Heart left ventricle (tissue), 16 donors: ENCODE measurements around the gene CPA3. TPM values are rescaled to one million over a fixed set of nuclear protein-coding genes. Genes with fewer than 3 reads are reported as not detected.

Source experiments
- ATAC-seq, 4 donors: fragments of 200-7000 bp; cut with Tn5 transposase; one replicate each; pipeline ENCODE4 v1.9.1; 2020 to 2022; ENCODE audit warnings: moderate library complexity in 4 of 4, mild to moderate bottlenecking in 3 of 4, moderate number of reproducible peaks in 1 of 4
- DNase-seq, 5 donors: peaks; one replicate each; pipeline ENCODE4 v3.0.0-alpha.2; 2020
- H3K27ac ChIP-seq, 12 donors: fragments of 200-600 bp; sonication (generic) in 4 of 12; one replicate each; pipeline versions ENCODE4 v1.5.0 to v1.8.0; 2016 to 2022; ENCODE audit warnings: mild to moderate bottlenecking in 2 of 12
- H3K27me3 ChIP-seq, 9 donors: fragments of 200-600 bp; sonication (generic) in 2 of 9; one replicate each; pipeline versions ENCODE4 v1.5.1 to v1.8.0; 2016 to 2022; ENCODE audit warnings: mild to moderate bottlenecking in 3 of 9
- H3K36me3 ChIP-seq, 9 donors: fragments of 200-600 bp; sonication (generic) in 2 of 9; one replicate each; pipeline versions ENCODE4 v1.5.0 to v1.8.0; 2018 to 2022; ENCODE audit warnings: mild to moderate bottlenecking in 2 of 9
- H3K4me1 ChIP-seq, 12 donors: fragments of 200-600 bp; sonication (generic) in 4 of 12; one replicate each; pipeline versions ENCODE4 v1.5.0 to v1.8.0; 2016 to 2022; ENCODE audit warnings: mild to moderate bottlenecking in 3 of 12
- H3K4me3 ChIP-seq, 12 donors: fragments of 200-600 bp; sonication (generic) in 4 of 12; one replicate each; pipeline versions ENCODE4 v1.5.0 to v1.8.0; 2017 to 2022; ENCODE audit warnings: mild to moderate bottlenecking in 9 of 12, moderate library complexity in 4 of 12
- H3K9me3 ChIP-seq, 12 donors: fragments of 200-600 bp; sonication (generic) in 4 of 12; one replicate each; pipeline versions ENCODE4 v1.5.0 to v1.8.0; 2016 to 2022; ENCODE audit warnings: mild to moderate bottlenecking in 1 of 12
- POLR2A ChIP-seq, 2 donors: fragments of 450-650 bp; IDR thresholded peaks; one replicate each; pipeline ENCODE4 v1.6.1; 2017; ENCODE audit warnings: antibody characterized with exemption in 2 of 2, mild to moderate bottlenecking in 2 of 2, moderate library complexity in 2 of 2
- WGBS, 4 donors: extraction: QIAGEN DNeasy Blood & Tissue Kit in 2 of 4; methylation state at CpG; one replicate each; pipeline versions ENCODE4 v1.1.5 to v1.1.7; 2013 to 2018; 5-methylcytosine and 5-hydroxymethylcytosine counted together
- intact Hi-C, 10 donors: fragments of 100-400 bp; cut with DNase I; formaldehyde crosslinking; loops; one replicate each; pipeline versions ENCODE4 v1.11.1 to v1.14.2; 2022
- polyA plus RNA-seq, 2 donors: library from polyadenylated mRNA; stranded (reverse); fragments of 200-250 nt; gene quantifications; one replicate each; pipeline ENCODE4 v1.2.3, GENCODE V29; 2013
- total RNA-seq, 9 donors: library from RNA; depleted of rRNA in 2 of 9; stranded (reverse); fragments of >200 nt in 2 of 9; fragmentation: NEBNext Ultra II Directional in 3 of 9; extraction: Animal tissue kit (Norgen Biotek cat#: 25700) in 3 of 9; gene quantifications; one replicate each; pipeline versions ENCODE4 v1.1.0 to v1.2.4, GENCODE V29; 2016 to 2023
- TF ChIP-seq, protein P1 (sequence below), 12 donors: fragments of 200-600 bp; sonication (generic) in 4 of 12; IDR thresholded peaks; one replicate each; pipeline versions ENCODE4 v1.5.0 to v1.8.0; 2018 to 2022; ENCODE audit warnings: antibody characterized with exemption in 12 of 12, mild to moderate bottlenecking in 5 of 12
- donor health status: ischemic (EF 13 %, LVEDD 7.1; RV severe dilation, severe dysfunction).
- donor health status: healthy with polysubstance abuse.
- donor health status: DM: no; HTN: yes; CAD: no.
- donor health status: DM: no; HTN: no; CAD: no.
- donor health status: ischemic (EF 25% LVEDD 6.9; RV normal size, moderate dysfunction).
- donor health status: ischemic (EF 25% LVEDD 5.7; RV mildly dilated, moderate dysfunction).
- donor health status: healthy.
- donor health status: DM: yes; HTN: yes; CAD: no.
- donor health status: ischemic (EF 35%, LVEDD 5.7; RV mildly dilated, moderate dysfunction).
- donor health status: nonischemic (EF 11% LVEDD 7.7; RV severe dilation, severe dysfunction).
- donor health status: DM: yes; HTN: yes; CAD: no.
- donor health status: PGD.
- donor health status: ischemic (EF 29% LVEDD 5.4; RV normal size, mild dysfunction).
- donor health status: nonischemic (EF 23%, LVEDD 6.1; RV moderate dilation, normal function).

The CPA3 gene
- total and polyA plus RNA-seq, 11 donors = 0.43 to 5.1 (median 0.98) TPM; not detected in 2

- DNase-seq (no peak), ATAC-seq (no peak)
- TF ChIP-seq, protein P1, sequence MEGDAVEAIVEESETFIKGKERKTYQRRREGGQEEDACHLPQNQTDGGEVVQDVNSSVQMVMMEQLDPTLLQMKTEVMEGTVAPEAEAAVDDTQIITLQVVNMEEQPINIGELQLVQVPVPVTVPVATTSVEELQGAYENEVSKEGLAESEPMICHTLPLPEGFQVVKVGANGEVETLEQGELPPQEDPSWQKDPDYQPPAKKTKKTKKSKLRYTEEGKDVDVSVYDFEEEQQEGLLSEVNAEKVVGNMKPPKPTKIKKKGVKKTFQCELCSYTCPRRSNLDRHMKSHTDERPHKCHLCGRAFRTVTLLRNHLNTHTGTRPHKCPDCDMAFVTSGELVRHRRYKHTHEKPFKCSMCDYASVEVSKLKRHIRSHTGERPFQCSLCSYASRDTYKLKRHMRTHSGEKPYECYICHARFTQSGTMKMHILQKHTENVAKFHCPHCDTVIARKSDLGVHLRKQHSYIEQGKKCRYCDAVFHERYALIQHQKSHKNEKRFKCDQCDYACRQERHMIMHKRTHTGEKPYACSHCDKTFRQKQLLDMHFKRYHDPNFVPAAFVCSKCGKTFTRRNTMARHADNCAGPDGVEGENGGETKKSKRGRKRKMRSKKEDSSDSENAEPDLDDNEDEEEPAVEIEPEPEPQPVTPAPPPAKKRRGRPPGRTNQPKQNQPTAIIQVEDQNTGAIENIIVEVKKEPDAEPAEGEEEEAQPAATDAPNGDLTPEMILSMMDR (IDR thresholded peaks at IDR 0.05) = no peak
- TF ChIP-seq POLR2A (IDR thresholded peaks at IDR 0.05) = no peak
- no peaks in the 10 kb centered on the region for H3K4me1 ChIP-seq
- no peak overlapping the region for H3K4me3 ChIP-seq
- intact Hi-C loops = loop anchor here in 1 of 10 donors (10.0 kb wide), 1 partner anchor 553 kb away; no protein-coding TSS in a partner anchor
- H3K27ac ChIP-seq = no peak overlapping the region
- WGBS, 4 donors = 80 to 86% (median 83%) methylated on average over 10 of the region's 10 CpGs
- no peaks in the 10 kb centered on the region for H3K9me3 ChIP-seq
- H3K27me3 ChIP-seq = peaks cover 0 to 11% (median 0%) of the 10 kb centered on the region in 9 donors
- no peaks in the 10 kb centered on the region for H3K36me3 ChIP-seq
Measured at GRCh38 chr3:148937467-148938255, 72.6 kb downstream of the CPA3 start.

DNA sequence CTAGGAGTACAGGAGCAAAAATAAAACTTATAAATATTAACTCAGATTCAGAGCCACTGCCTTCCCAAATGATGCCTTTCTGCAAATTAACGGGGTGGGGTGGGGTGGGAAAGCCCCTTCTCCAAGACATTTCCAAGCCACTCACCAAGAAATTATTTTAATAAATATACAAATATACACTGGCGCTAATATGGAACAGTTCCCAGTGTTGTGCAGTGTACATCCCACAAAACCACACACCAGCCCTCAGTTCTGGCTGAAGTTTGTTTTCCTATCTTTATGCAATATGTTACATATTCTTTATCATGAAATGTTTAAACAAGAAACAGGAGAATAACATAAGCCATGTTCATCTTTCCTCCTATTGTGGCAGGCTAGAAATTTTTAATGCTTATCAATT lies 73.2 kb downstream of the CPA3 start:
- no peak for DNase-seq
- WGBS, 4 donors = 78 to 88% (median 83%) methylated on average over 2 of the region's 2 CpGs
- Histone ChIP-seq H3K36me3 (no peaks in the 10 kb centered on the region), H3K9me3 (no peaks in the 10 kb centered on the region), H3K4me3 (no peak overlapping the region), H3K27me3 (peaks cover 0 to 11% (median 0%) of the 10 kb centered on the region in 9 donors), H3K4me1 (no peaks in the 10 kb centered on the region), H3K27ac (no peak overlapping the region)
- TF ChIP-seq, protein P1 (IDR thresholded peaks at IDR 0.05) = no peak
- no peak for TF ChIP-seq POLR2A (IDR thresholded peaks at IDR 0.05)
- intact Hi-C loops = loop anchor here in 1 of 10 donors (10.0 kb wide), 1 partner anchor 554 kb away; no protein-coding TSS in a partner anchor
- no peak for ATAC-seq

DNA sequence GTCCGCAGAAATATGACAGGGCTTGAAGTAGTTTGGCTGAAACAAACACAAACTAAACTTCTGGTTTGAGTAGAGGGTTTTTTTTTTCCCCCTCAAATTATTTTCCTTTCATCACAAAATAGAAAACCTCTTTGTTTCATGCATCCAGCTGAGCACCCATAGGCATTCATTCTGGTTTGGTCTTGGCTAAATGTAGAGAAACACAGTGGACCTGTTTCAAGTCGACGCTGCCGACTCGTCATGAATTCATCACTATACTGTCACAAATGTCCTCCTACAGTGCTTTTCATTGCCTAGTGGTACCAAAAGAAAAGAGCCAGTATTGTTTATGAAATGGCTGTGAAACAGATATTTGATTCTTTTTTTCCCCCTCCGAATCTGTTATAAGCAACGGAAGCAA lies 73.8 kb downstream of the CPA3 start:
- peaks cover 0 to 6% (median 0%) of the 10 kb centered on the region in 12 donors for H3K4me1 ChIP-seq
- DNase-seq = no peak
- intact Hi-C loops = loop anchor here in 1 of 10 donors (10.0 kb wide), 1 partner anchor 554 kb away; no protein-coding TSS in a partner anchor
- no peak for TF ChIP-seq POLR2A (IDR thresholded peaks at IDR 0.05)
- TF ChIP-seq, protein P1 (IDR thresholded peaks at IDR 0.05) = no peak
- no peaks in the 10 kb centered on the region for H3K9me3 ChIP-seq
- H3K27ac ChIP-seq = no peak overlapping the region
- ATAC-seq = no peak
- no peak overlapping the region for H3K4me3 ChIP-seq
- H3K27me3 ChIP-seq = peaks cover 0 to 11% (median 0%) of the 10 kb centered on the region in 9 donors
- H3K36me3 ChIP-seq = no peaks in the 10 kb centered on the region
- WGBS, 4 donors = 68 to 77% (median 71%) methylated on average over 7 of the region's 7 CpGs

- intact Hi-C loops = loop anchor here in 6 of 10 donors (2.0 to 10.0 kb wide), 5 partner anchors 78 to 566 kb away; no protein-coding TSS in a partner anchor
- peaks cover 0 to 11% (median 0%) of the 10 kb centered on the region in 9 donors for H3K27me3 ChIP-seq
- no peak for TF ChIP-seq POLR2A (IDR thresholded peaks at IDR 0.05)
- TF ChIP-seq, protein P1 (IDR thresholded peaks at IDR 0.05) = no peak
Measured at GRCh38 chr3:148940983-148941382, 75.9 kb downstream of the CPA3 start.

More at GRCh38 chr3:148940983-148941382, 75.9 kb downstream of the CPA3 start:
- no peaks in the 10 kb centered on the region for H3K9me3 ChIP-seq
- ATAC-seq (no peak), DNase-seq (no peak)
- no peaks in the 10 kb centered on the region for H3K36me3 ChIP-seq
- no peak overlapping the region for H3K4me3 ChIP-seq
- H3K27ac ChIP-seq = no peak overlapping the region
- 58 to 71% (median 64%) methylated on average over 3 of the region's 3 CpGs for WGBS, 4 donors
- H3K4me1 ChIP-seq = peaks cover 0 to 6% (median 0%) of the 10 kb centered on the region in 12 donors
